GM21825 (cell line): ENCODE results near the gene SERINC2.
"Not testable (repeated sequence)": the region's sequence is repeated elsewhere in the genome, so short reads cannot be mapped to it uniquely, and the experiment has no call there.

ENCODE experiments used
- ATAC-seq: cut with Tn5 transposase; IDR thresholded peaks from one replicate; pipeline ENCODE4 v1.9.1; 2021; ENCODE audit warnings: mild to moderate bottlenecking, moderate library complexity; ENCODE audit not compliant: unreplicated experiment

Gene SERINC2

DNA sequence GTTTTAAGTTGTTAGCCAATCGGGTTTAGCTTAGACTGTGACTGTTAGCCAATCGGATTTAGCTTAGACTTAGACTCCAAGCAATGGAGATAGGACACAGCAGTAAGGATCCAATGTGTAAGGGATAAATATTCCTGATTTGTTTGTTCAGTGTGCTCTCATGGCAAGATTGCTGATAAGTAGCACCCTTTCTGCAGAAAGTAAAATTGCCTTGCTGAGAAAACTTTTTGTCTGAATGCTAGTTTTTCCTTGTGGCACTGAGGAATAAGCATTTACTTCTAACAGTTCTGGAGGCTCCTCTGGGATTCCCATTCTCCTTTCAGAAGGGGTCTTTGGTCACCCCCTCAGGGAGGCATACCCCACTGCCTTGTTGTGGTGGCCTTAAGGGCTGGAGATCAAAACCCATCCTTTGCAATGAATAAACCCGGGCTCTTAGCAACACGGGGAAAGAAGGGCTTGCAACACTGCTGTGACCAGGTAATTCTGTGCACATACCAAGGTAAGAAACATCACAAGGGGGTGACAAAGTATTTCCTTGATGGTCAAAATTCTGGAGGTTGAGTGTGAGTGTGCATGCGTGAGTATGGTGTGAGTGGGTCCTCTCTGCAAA, 45.4 kb downstream of the SERINC2 start:
- no peak for ATAC-seq

DNA sequence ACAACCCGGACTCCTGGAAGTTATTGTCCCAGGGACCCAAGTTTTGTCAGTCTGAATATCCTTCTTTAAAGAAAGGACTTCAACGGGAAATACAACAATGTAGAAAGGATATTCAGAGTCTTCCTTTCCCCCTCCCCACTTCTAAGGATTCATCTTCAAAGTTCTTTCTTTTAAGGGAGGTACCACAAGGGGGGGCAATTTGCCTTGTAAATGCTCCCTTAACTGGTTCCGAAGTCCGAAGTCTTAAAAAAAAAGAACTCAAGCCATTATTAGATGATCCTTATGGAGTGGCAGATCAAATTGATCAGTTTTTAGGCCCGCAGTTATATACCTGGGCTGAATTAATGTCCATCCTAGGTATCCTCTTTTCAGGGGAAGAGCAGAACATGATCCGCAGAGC, 47.0 kb downstream of the SERINC2 start:
- ATAC-seq, result no peak

DNA sequence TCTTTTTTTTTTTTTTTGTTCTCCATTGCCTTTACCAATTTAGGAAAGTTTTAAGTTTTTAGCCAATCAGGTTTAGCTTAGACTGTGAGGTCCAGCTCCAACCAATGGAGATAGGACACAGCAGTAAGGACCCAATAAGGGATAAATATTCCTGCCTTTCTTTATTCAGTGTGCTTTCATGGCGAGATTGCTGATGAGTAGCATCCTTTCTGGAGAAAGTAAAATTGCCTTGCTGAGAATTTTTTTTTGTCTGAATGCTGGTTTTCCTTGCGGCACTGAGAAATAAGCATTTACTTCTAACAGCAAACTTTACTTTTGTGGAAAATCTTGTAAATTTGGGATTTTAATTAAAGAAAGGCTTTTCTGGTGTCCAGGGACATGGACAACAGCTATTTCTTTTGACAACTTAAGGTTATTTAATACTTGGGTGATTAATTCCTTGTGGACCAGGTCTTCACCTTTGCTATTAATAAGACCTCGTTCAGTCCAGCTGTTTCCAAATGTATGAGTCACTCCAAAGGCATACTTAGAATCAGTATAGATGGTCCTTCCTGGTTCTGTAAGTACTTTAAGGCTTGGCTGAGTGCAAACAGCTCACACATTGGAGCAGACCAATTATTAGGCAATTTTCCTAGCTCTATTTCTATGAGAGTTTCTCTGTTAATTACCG, 54.1 kb downstream of the SERINC2 start:
- ATAC-seq, result no peak

DNA sequence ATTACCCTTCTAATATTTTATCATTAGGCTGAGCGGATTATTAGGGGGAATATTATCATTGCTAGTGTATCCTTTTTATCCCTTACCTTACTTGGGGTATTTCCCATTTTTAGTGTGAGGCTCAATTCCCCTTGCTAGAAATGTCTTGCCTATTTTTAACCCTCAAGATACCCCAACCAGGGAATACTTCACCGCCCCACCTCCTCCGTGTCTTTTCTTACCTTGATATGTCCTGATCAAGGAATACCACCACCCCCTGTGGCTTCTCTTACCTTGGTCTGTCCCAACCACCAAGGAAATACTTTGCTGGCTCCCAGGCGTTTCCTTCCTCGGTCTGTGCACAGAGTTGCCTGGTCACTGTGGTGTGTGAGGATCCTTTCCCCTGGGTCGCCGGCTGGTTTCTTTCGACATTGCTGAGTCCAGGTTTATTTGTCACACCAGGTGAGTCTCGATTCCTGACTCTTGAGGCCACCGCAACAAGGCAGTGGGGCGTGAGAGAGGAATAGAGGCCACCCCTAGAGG, 57.8 kb downstream of the SERINC2 start:
- ATAC-seq, result no peak

DNA sequence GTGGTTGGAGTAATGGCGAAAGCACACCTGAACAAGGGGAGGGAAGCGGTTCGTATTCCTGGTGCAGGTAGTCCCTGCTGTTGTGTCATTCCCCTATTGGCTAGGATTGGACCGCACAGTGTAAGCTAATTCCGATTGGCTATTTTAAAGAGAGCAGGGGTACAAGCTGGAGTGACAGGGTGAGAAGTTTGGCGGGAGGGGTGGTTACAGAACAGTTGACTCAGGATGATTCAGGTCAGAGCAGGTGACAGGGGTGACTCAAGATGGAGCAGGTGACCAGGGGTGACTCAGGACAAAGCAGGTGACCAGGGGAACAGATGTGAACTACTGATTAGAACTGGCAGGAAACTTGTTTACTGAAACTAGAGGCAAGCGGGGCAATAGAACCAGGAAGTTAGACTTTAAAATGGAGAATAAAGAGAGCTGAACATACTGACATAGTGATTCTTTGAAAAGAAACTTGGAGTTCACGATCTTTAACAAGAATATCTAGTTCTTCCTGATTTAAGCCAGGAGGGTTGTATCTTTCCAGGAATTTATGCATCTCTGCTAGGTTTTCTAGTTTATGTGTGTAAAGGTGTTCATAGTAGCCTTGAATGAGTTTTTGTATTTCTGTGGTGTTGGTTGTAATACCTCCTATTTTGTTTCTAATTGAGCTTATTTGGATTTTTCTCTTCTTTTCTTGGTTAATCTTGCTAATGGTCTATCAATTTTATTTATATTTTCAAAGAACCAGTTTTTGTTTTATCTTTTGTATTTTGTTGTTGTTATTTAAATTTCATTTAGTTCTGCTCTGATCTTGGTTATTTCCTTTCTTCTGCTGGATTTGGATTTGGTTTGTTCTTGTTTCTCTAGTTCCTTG, 58.7 kb downstream of the SERINC2 start:
- not testable (repeated sequence) for ATAC-seq

DNA sequence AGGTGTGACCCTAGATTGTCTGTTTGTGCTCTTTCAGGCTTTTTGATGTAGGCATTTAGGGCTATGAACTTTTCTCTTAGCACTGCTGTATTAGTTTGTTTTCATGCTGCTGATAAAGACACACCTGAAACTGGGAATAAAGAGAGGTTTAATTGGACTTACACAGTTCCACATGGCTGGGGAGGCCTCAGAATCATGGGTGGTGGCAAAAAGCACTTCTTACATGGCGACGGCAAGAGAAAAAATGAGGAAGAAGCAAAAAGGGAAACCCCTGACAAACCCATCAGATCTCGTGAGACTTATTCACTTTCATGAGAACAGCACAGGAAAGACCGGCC, 59.3 kb downstream of the SERINC2 start:
- ATAC-seq, result not testable (repeated sequence)

DNA sequence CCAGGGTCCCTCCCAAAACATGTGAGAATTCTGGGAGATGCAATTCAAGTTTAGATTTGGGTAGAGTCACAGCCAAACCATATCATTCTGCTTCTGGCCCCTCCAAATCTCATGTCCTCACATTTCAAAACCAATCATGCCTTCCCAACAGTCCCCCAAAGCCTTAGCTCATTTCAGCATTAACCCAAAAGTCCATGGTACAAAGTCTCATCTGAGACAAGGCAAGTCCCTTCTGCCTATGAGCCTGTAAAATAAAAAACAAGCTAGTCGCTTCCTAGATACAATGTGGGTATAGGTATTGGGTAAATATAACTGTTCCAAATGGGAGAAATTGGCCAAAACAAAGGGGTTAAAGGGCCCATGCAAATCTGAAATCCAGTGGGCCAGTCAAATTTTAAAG, 59.7 kb downstream of the SERINC2 start:
- not testable (repeated sequence) for ATAC-seq

DNA sequence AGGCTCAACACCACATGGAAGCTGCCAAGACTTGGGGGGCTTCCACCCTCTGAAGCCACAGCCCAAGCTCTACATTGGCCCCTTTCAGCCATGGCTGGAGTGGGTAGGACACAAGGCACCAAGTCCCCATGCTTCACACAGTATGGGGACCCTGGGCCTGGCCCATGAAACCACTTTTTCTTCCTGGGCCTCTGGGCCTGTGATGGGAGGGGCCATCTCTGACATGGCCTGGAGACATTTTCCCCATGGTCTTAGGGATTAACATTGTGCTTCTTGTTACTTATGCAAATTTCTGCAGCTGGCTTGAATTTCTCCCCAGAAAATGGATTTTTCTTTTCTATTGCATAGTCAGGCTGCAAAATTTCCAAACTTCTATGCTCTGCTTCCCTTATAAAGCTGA, 60.5 kb downstream of the SERINC2 start:
- ATAC-seq, result not testable (repeated sequence)

DNA sequence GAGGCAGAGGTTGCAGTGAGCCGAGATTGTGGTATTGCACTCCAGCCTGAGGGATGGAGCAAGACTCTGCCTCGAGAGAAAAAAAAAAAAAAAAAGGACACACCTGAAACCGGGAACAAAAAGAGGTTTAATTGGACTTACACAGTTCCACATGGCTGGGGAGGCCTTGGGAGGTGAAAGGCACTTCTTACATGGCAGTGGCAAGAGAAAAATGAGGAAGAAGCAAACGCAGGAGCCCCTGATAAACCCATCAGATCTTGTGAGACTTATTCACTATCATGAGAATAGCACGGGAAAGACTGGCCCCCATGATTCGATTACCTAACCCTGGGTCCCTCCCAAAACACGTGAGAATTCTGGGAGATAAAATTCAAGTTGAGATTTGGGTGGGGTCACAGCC, 61.6 kb downstream of the SERINC2 start:
- not testable (repeated sequence) for ATAC-seq

DNA sequence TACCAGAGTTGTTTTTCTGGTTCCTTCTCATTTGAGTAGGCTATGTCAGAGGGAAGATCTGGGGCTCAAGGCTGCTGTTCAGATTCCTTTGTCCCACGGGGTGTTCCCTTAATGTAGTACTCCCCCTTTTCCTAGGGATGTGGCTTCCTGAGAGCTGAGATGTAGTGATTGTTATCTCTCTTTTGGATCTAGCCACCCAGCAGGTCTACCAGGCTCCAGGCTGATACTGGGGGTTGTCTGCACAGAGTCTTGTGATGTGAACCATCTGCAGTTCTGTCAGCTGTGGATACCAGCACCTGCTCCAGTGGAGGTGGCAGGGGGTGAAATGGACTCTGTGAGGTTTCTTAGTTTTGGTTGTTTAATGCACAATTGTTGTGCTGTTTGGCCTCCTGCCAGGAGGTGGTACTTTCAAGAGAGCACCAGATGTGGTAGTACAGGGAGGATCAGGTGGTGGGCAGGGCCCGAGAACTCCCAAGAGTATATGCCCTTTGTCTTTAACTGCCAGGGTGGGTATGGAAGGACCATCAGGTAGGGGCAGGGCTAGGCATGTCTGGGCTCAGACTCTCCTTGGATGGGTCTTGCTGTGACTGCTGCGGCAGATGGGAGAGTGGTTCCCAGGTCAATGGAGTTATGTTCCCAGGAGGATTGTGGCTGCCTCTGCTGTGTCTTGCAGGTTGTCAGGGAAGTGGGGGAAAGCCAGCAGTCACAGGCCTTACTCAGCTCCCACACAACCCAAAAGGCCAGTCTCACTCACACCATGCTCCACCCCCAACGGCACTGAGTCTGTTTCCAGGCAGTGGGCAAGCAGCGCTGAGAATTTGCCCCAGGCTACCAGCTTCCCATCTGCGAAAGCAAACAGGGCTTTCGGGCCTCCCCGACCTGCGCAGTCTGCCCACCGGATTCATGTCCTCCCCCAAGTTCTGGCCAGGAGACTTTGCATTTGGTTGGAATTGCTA, 64.2 kb downstream of the SERINC2 start:
- no peak for ATAC-seq

DNA sequence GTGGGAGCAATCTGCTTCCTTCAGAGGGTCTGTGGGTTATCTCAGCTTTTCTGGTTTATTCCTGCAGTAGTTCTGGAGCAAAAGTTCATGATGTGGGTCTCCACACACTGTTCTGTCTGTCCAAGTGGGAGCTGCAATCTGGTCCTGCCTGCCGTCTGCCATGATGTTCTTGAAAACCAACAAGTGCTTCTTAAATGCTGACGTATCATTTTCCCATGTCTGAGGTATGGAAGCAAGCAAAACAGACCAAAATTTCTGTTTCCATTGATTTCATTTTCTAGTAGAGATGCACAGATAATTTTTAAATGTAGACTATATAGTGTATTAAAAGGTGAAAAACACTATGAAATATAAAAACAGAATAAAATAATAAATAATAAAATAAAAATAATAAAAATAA, 65.2 kb downstream of the SERINC2 start:
- no peak for ATAC-seq

DNA sequence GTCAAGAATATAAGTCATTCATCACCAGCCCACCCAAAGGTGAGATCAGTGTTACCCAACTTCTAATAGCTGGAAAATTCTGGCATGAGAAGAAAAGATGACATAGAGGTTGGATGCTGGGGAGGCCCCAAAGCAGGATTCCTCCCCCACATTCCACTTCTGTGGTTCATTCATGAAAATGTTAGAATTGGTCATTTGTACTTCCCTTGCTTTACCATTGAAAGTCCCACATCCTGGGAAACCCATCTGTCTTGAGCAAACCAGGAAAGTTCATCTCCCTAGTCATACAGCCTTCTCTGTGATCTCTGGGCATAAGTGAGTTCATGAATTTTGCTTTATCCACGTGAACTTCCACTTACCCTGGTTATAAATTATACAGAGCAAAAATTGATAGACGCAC, 66.8 kb downstream of the SERINC2 start:
- ATAC-seq, result no peak

DNA sequence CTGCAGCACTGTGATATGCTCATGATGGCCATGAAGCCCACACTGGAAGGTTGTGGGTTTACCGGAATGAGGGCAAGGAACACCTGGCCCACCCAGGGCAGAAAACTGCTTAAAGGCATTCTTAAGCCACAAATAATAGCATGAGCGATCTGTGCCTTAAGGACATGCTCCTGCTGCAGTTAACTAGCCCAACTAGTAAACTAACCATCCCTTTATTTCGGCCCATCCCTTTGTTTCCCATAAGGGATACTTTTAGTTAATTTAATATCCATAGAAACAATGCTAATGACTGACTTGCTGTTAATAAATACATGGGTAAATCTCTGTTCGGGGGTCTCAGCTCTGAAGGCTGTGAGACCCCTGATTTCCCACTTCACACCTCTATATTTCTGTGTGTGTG, 67.4 kb downstream of the SERINC2 start:
- ATAC-seq, result not testable (repeated sequence)

DNA sequence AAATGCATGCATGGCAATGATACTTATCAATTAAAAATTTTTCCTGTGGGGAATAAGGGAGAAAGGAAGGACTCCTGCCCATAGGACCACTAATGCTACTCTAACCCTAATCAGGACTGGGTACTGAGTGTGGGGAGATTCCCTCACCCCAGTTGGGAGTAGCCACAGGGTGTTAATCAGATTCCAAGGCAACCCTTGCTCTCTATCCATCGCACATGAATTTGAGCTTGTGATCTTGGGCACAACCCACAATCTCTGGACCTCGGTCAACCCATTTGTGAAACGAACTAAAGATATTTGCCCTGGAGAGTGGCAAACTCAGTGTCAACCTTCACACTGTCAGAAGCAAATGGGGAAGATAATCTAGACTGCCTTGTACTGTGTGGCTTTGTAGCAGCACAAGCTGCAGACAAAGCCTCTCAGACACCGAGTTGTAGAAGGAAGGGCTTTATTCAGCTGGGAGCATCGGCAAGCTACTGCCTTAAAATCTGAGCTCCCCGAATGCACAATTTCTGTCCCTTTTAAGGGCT, 69.5 kb downstream of the SERINC2 start:
- ATAC-seq, result no peak

DNA sequence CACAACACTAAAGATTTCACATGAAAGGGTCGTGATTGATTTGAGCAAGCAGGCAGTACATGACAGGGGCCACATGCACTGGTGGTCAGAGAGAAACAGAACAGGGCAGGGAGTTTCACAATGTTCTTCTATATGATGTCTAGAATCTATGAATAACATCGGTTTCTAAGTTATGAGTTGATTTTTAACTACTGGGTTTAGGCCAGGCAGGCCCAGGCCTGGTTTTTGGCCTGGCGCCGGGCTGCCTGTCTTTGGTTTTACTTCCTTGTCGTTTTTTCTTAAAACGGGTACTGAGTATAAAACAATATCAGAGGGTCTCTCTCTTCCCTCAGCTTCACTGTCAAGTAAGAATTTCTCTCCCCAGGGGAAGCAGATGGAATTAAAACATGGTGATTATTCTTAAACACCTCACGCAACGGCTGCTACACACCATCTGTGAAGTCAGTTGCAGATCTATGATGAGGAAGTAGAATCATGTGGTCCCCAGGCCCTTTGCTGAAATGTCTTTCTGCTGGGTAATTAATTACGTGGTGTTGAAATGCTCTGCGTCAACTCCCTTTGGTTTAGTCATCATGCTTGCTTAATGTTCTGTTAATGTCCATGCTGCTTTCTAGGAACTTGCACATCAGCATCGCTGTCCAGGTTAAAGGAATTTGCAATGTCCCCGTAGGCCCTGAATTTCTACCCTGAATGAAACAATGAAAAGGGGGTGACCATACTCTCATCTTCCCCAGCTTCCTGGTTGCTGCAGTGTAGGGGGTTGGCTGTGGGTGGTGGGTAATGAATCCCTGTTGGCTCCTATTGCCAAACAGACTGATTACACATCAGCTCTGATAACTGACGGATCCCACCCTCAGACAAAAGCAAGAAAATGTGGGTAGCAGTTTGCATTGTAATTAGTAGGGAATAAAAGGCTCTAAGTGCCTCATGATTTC, 70.3 kb downstream of the SERINC2 start:
- peak; percentile 64 for ATAC-seq
